SJCRH30 (cell line): Measurements from ENCODE around the gene ZNF407. TPM values are rescaled to one million over a fixed set of nuclear protein-coding genes. Genes with fewer than 3 reads are reported as not detected.

Experiments used
- DNase-seq, 2 experiments: peaks; one replicate each; pipeline ENCODE4 v3.0.0-alpha.2; 2015 to 2020
- H3K27ac ChIP-seq: fragments of 250-450 bp; sonication (Bioruptor Pico); 2 replicates; pipeline ENCODE4 v1.5.1; 2020; ENCODE audit warnings: mild to moderate bottlenecking, moderate library complexity
- H3K27me3 ChIP-seq: fragments of 250-450 bp; sonication (Bioruptor Pico); 2 replicates; pipeline ENCODE4 v1.5.1; 2020; ENCODE audit warnings: mild to moderate bottlenecking, moderate library complexity
- H3K36me3 ChIP-seq: fragments of 250-450 bp; sonication (Bioruptor Pico); 2 replicates; pipeline ENCODE4 v1.5.1; 2020; ENCODE audit warnings: mild to moderate bottlenecking, moderate library complexity
- H3K4me1 ChIP-seq: fragments of 250-450 bp; sonication (Bioruptor Pico); 2 replicates; pipeline ENCODE4 v1.5.1; 2020; ENCODE audit warnings: mild to moderate bottlenecking, moderate library complexity
- H3K4me3 ChIP-seq: fragments of 250-450 bp; sonication (Bioruptor Pico); 2 replicates; pipeline ENCODE4 v1.5.1; 2020; ENCODE audit warnings: mild to moderate bottlenecking, moderate library complexity
- H3K9me3 ChIP-seq: fragments of 250-450 bp; sonication (Bioruptor Pico); replicated peaks from 2 replicates; pipeline ENCODE4 v1.5.1; 2020; ENCODE audit warnings: mild to moderate bottlenecking, moderate library complexity
- total RNA-seq: library from RNA; depleted of rRNA; stranded (reverse); fragments of >200 nt; shearing (Covaris generic); gene quantifications from 2 replicates; pipeline ENCODE4 v1.2.3, GENCODE V29; 2014

Gene ZNF407
- total RNA-seq, 1 experiment from 2014 or later = 9.5 TPM

GRCh38 chr18:74775239-74775638 is 177.6 kb downstream of the ZNF407 start:
- no peaks in the 10 kb centered on the region for H3K36me3 ChIP-seq
- no peaks in the 10 kb centered on the region for H3K4me1 ChIP-seq
- no peak for DNase-seq
- H3K27ac ChIP-seq = no peak overlapping the region
- H3K27me3 ChIP-seq = no peaks in the 10 kb centered on the region
- no peak overlapping the region for H3K4me3 ChIP-seq
- H3K9me3 ChIP-seq = no peaks in the 10 kb centered on the region

GRCh38 chr18:74778191-74778847 is 180.6 kb downstream of the ZNF407 start:
- no peak for DNase-seq
- H3K9me3 ChIP-seq = no peaks in the 10 kb centered on the region

GRCh38 chr18:74784752-74785151 is 187.1 kb downstream of the ZNF407 start:
- H3K27me3 ChIP-seq = no peaks in the 10 kb centered on the region
- no peak overlapping the region for H3K27ac ChIP-seq
- no peaks in the 10 kb centered on the region for H3K9me3 ChIP-seq
- no peaks in the 10 kb centered on the region for H3K36me3 ChIP-seq
- DNase-seq = no peak
- H3K4me3 ChIP-seq = no peak overlapping the region
- H3K4me1 ChIP-seq = no peaks in the 10 kb centered on the region

More at GRCh38 chr18:74778191-74778847, 180.6 kb downstream of the ZNF407 start:
- Histone ChIP-seq H3K4me3 (no peak overlapping the region), H3K27me3 (no peaks in the 10 kb centered on the region), H3K27ac (no peak overlapping the region), H3K36me3 (no peaks in the 10 kb centered on the region), H3K4me1 (no peaks in the 10 kb centered on the region)

GRCh38 chr18:74785632-74786031 is 188.0 kb downstream of the ZNF407 start:
- Histone ChIP-seq H3K27me3 (no peaks in the 10 kb centered on the region), H3K4me1 (no peaks in the 10 kb centered on the region), H3K27ac (no peak overlapping the region), H3K9me3 (no peaks in the 10 kb centered on the region), H3K4me3 (no peak overlapping the region), H3K36me3 (no peaks in the 10 kb centered on the region)
- no peak for DNase-seq

- no peak overlapping the region for H3K4me3 ChIP-seq
- H3K36me3 ChIP-seq = no peaks in the 10 kb centered on the region
- H3K27ac ChIP-seq = no peak overlapping the region
- no peaks in the 10 kb centered on the region for H3K4me1 ChIP-seq
- no peaks in the 10 kb centered on the region for H3K9me3 ChIP-seq
- H3K27me3 ChIP-seq = no peaks in the 10 kb centered on the region
- DNase-seq = no peak
Measured at GRCh38 chr18:74788657-74789056, 191.0 kb downstream of the ZNF407 start.

- H3K27me3 ChIP-seq = no peaks in the 10 kb centered on the region
- no peak for DNase-seq
Measured at GRCh38 chr18:74789078-74789477, 191.4 kb downstream of the ZNF407 start.

GRCh38 chr18:74790451-74790850 is 192.8 kb downstream of the ZNF407 start:
- no peak overlapping the region for H3K27ac ChIP-seq
- no peaks in the 10 kb centered on the region for H3K4me1 ChIP-seq
- H3K36me3 ChIP-seq = no peaks in the 10 kb centered on the region
- no peaks in the 10 kb centered on the region for H3K9me3 ChIP-seq
- no peak overlapping the region for H3K4me3 ChIP-seq
- no peak for DNase-seq
- H3K27me3 ChIP-seq = no peaks in the 10 kb centered on the region

More at GRCh38 chr18:74789078-74789477, 191.4 kb downstream of the ZNF407 start:
- Histone ChIP-seq H3K27ac (no peak overlapping the region), H3K9me3 (no peaks in the 10 kb centered on the region), H3K36me3 (no peaks in the 10 kb centered on the region), H3K4me1 (no peaks in the 10 kb centered on the region), H3K4me3 (no peak overlapping the region)

- peaks cover 1% of the 10 kb centered on the region; the same call in 1 of the 2 replicates for H3K4me1 ChIP-seq
- no peak overlapping the region for H3K4me3 ChIP-seq
- no peaks in the 10 kb centered on the region for H3K27me3 ChIP-seq
- no peaks in the 10 kb centered on the region for H3K36me3 ChIP-seq
- DNase-seq = no peak
- H3K9me3 ChIP-seq = no peaks in the 10 kb centered on the region
- no peak overlapping the region for H3K27ac ChIP-seq
Measured at GRCh38 chr18:74791501-74792194, 194.0 kb downstream of the ZNF407 start.

GRCh38 chr18:74793746-74794145 is 196.1 kb downstream of the ZNF407 start:
- Histone ChIP-seq H3K36me3 (no peaks in the 10 kb centered on the region), H3K27me3 (no peaks in the 10 kb centered on the region)
- DNase-seq = no peak

GRCh38 chr18:74795751-74796150 is 198.1 kb downstream of the ZNF407 start:
- DNase-seq = no peak
- Histone ChIP-seq H3K4me1 (peaks cover 4% of the 10 kb centered on the region; the same call in 1 of the 2 replicates), H3K9me3 (no peaks in the 10 kb centered on the region), H3K27ac (no peak overlapping the region), H3K4me3 (no peak overlapping the region), H3K27me3 (no peaks in the 10 kb centered on the region), H3K36me3 (no peaks in the 10 kb centered on the region)

More at GRCh38 chr18:74793746-74794145, 196.1 kb downstream of the ZNF407 start:
- Histone ChIP-seq H3K9me3 (no peaks in the 10 kb centered on the region), H3K27ac (no peak overlapping the region), H3K4me3 (no peak overlapping the region), H3K4me1 (peaks cover 4% of the 10 kb centered on the region; the same call in 1 of the 2 replicates)

GRCh38 chr18:74796211-74796610 is 198.5 kb downstream of the ZNF407 start:
- no peak overlapping the region for H3K27ac ChIP-seq
- H3K36me3 ChIP-seq = no peaks in the 10 kb centered on the region
- H3K4me1 ChIP-seq = peaks cover 4% of the 10 kb centered on the region; the same call in 1 of the 2 replicates

GRCh38 chr18:74796841-74797576 is 199.3 kb downstream of the ZNF407 start:
- peak; percentile 12 to 26 for DNase-seq
- H3K9me3 ChIP-seq = no peaks in the 10 kb centered on the region
- peaks cover 4% of the 10 kb centered on the region; the same call in 1 of the 2 replicates for H3K4me1 ChIP-seq
- H3K4me3 ChIP-seq = no peak overlapping the region
- no peaks in the 10 kb centered on the region for H3K36me3 ChIP-seq
- peak overlapping the region; percentile 41 for H3K27ac ChIP-seq
- H3K27me3 ChIP-seq = no peaks in the 10 kb centered on the region

More at GRCh38 chr18:74796211-74796610, 198.5 kb downstream of the ZNF407 start:
- Histone ChIP-seq H3K27me3 (no peaks in the 10 kb centered on the region), H3K9me3 (no peaks in the 10 kb centered on the region), H3K4me3 (no peak overlapping the region)
- DNase-seq = no peak

GRCh38 chr18:74797577-74798151 is 200.0 kb downstream of the ZNF407 start:
- Histone ChIP-seq H3K9me3 (no peaks in the 10 kb centered on the region), H3K4me1 (peaks cover 4% of the 10 kb centered on the region; the same call in 1 of the 2 replicates), H3K36me3 (no peaks in the 10 kb centered on the region), H3K27me3 (no peaks in the 10 kb centered on the region), H3K27ac (peak overlapping the region; percentile 41), H3K4me3 (no peak overlapping the region)
- no peak for DNase-seq

GRCh38 chr18:74799542-74799941 is 201.9 kb downstream of the ZNF407 start:
- no peaks in the 10 kb centered on the region for H3K27me3 ChIP-seq
- DNase-seq = no peak

More at GRCh38 chr18:74799542-74799941, 201.9 kb downstream of the ZNF407 start:
- Histone ChIP-seq H3K4me1 (peaks cover 4% of the 10 kb centered on the region; the same call in 1 of the 2 replicates), H3K9me3 (no peaks in the 10 kb centered on the region), H3K36me3 (no peaks in the 10 kb centered on the region), H3K4me3 (no peak overlapping the region), H3K27ac (no peak overlapping the region)
